Brain microvascular endothelial cell (primary cell): ENCODE data around the gene MICAL2.

ENCODE experiments used
- DNase-seq: peaks from one replicate; pipeline ENCODE4 v3.0.0-alpha.2; 2020
- H3K27ac ChIP-seq: fragments of 250-450 bp; sonication (Bioruptor Pico); 2 replicates; pipeline ENCODE4 v1.5.1; 2020; ENCODE audit warnings: mild to moderate bottlenecking, moderate library complexity
- H3K27me3 ChIP-seq: fragments of 250-450 bp; sonication (Bioruptor Pico); replicated peaks from 2 replicates; pipeline ENCODE4 v1.5.1; 2020; ENCODE audit warnings: mild to moderate bottlenecking
- H3K36me3 ChIP-seq: fragments of 250-450 bp; sonication (Bioruptor Pico); replicated peaks from 2 replicates; pipeline ENCODE4 v1.5.1; 2020; ENCODE audit warnings: mild to moderate bottlenecking
- H3K4me3 ChIP-seq: 2 replicates; pipeline ENCODE4 v1.5.1; 2011; ENCODE audit warnings: low read depth, mild to moderate bottlenecking, control low read depth, low read length, moderate library complexity
- in situ Hi-C: cut with HindIII; loops from 2 replicates; pipeline ENCODE4 v1.10.0; 2017; ENCODE audit warnings: low sequenced_read_pairs, low pct_ligation_motif_present
- TF ChIP-seq, protein P1 (sequence below): IDR thresholded peaks from 2 replicates; pipeline ENCODE4 v1.5.1; 2011; ENCODE audit warnings: low read depth, mild to moderate bottlenecking, moderate library complexity, low read length, control low read depth, inconsistent platforms; ENCODE audit errors: missing control alignments

Gene MICAL2

GRCh38 chr11:12148882-12149281 lies 38.5 kb downstream of the MICAL2 start:
- Histone ChIP-seq H3K36me3 (peaks cover 52% of the 10 kb centered on the region), H3K4me3 (no peak overlapping the region), H3K27ac (no peak overlapping the region), H3K27me3 (no peaks in the 10 kb centered on the region)
- TF ChIP-seq, protein P1, sequence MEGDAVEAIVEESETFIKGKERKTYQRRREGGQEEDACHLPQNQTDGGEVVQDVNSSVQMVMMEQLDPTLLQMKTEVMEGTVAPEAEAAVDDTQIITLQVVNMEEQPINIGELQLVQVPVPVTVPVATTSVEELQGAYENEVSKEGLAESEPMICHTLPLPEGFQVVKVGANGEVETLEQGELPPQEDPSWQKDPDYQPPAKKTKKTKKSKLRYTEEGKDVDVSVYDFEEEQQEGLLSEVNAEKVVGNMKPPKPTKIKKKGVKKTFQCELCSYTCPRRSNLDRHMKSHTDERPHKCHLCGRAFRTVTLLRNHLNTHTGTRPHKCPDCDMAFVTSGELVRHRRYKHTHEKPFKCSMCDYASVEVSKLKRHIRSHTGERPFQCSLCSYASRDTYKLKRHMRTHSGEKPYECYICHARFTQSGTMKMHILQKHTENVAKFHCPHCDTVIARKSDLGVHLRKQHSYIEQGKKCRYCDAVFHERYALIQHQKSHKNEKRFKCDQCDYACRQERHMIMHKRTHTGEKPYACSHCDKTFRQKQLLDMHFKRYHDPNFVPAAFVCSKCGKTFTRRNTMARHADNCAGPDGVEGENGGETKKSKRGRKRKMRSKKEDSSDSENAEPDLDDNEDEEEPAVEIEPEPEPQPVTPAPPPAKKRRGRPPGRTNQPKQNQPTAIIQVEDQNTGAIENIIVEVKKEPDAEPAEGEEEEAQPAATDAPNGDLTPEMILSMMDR, result no peak
- in situ Hi-C loops, result no loop called here
- no peak for DNase-seq

- peaks cover 55% of the 10 kb centered on the region for H3K36me3 ChIP-seq
- in situ Hi-C loops, result no loop called here
- TF ChIP-seq, protein P1, result no peak
- no peak overlapping the region for H3K27ac ChIP-seq
- no peak for DNase-seq
- no peak overlapping the region for H3K4me3 ChIP-seq
- no peaks in the 10 kb centered on the region for H3K27me3 ChIP-seq
Observed at GRCh38 chr11:12149672-12150225, 39.4 kb downstream of the MICAL2 start.

GRCh38 chr11:12150831-12151382 lies 40.5 kb downstream of the MICAL2 start:
- in situ Hi-C loops, result no loop called here
- Histone ChIP-seq H3K27ac (peak overlapping the region; percentile 34), H3K36me3 (peaks cover 56% of the 10 kb centered on the region), H3K4me3 (no peak overlapping the region), H3K27me3 (no peaks in the 10 kb centered on the region)
- no peak for DNase-seq
- TF ChIP-seq, protein P1, result no peak

DNA sequence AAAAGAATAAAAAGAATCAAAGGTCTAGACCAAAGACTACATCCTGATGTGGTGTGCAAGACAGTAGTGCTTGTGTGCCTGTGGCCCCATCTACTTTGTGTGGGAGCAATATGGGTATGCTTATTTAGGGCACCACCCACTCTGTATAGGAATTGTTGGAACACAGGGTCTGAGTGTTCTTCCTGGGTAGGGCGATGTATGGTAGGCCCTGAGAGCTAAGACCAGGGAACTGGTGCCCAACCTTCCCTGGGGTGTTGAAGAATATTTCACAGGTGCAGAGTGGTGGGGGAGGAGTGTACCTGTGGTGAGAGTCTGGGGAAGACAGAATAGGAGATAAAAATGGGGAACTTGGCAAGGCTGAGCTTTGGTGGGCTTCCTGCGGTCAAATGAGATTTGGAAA lies 41.9 kb downstream of the MICAL2 start:
- DNase-seq, result no peak
- Histone ChIP-seq H3K36me3 (peaks cover 64% of the 10 kb centered on the region), H3K27me3 (no peaks in the 10 kb centered on the region), H3K4me3 (no peak overlapping the region), H3K27ac (no peak overlapping the region)
- TF ChIP-seq, protein P1, result no peak
- in situ Hi-C loops, result no loop called here

DNA sequence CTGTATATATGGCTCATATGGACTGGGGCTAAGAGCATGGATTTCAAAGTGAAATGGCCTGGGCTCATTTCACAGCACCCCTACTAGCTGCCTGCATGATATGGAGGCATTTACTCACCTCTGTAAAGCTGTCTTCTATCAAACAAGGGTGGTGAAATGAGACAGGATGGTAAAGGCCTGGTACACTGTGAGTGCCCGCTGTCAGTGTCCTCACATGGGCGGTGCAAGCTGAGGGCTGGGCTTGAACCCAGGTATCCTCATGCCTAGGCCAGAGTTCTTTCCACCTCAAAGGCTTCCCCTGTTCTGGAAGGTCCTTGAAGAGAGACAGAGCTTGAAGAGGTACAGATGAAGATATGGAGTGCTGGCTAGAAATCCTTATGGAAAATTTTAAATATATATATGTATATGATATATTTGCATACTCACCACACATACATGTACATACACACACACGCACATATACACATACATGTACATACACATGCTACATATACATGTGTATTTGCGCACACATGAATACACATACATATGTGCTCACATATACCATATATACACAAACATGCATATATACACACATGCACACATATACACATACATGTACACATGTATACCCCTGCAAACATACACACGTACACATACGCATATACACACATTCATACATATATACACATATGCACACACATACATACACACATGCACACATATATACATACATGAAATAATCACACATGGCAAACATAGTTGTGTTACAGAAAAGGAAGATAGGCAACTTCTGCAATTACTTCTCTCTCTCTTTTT lies 44.7 kb downstream of the MICAL2 start:
- TF ChIP-seq, protein P1, result no peak
- H3K36me3 ChIP-seq, result peaks cover 63% of the 10 kb centered on the region
- no peak overlapping the region for H3K4me3 ChIP-seq
- H3K27me3 ChIP-seq, result no peaks in the 10 kb centered on the region
- H3K27ac ChIP-seq, result no peak overlapping the region
- in situ Hi-C loops, result no loop called here
- DNase-seq, result no peak
